Cerebellar cortex (tissue), 1 donor: Measurements from ENCODE around the gene PTGDS.
A peak's percentile ranks its signal among the peaks of the same experiment; 100 is the strongest.

Experiments
- DNase-seq: peaks from one replicate; pipeline ENCODE4 v3.0.0-alpha.2; 2015; ENCODE audit warnings: low spot score

Gene PTGDS

GRCh38 chr9:136974817-136975535 lies 2.3 kb upstream of the PTGDS start:
- peak; percentile 44 for DNase-seq

- peak; percentile 66 for DNase-seq
Measured at GRCh38 chr9:136975644-136976043, 1.7 kb upstream of the PTGDS start.

- no peak for DNase-seq
Measured at GRCh38 chr9:136977649-136978072, 357 bp downstream of the PTGDS start.

GRCh38 chr9:136978073-136978864 lies 965 bp downstream of the PTGDS start:
- peak; percentile 43 for DNase-seq

GRCh38 chr9:136978865-136979544 lies 1.7 kb downstream of the PTGDS start:
- DNase-seq, result no peak

- no peak for DNase-seq
Measured at GRCh38 chr9:136979769-136980587, 2.7 kb downstream of the PTGDS start.

GRCh38 chr9:136980669-136981478 lies 3.6 kb downstream of the PTGDS start:
- no peak for DNase-seq

- DNase-seq, result no peak
Measured at GRCh38 chr9:136981588-136982231, 4.4 kb downstream of the PTGDS start.

- DNase-seq, result no peak
Measured at GRCh38 chr9:136982232-136983051, 5.1 kb downstream of the PTGDS start, which contains the start of gene LCNL1. LCNL1 (plus strand) TSS chr9:136982993; CDS start chr9:136983587, 594 bp downstream.

- DNase-seq, result no peak
Measured at GRCh38 chr9:136983167-136983566, 5.9 kb downstream of the PTGDS start.

GRCh38 chr9:136983656-136984314 lies 6.5 kb downstream of the PTGDS start:
- no peak for DNase-seq

- no peak for DNase-seq
Measured at GRCh38 chr9:136984464-136985026, 7.2 kb downstream of the PTGDS start.

- no peak for DNase-seq
Measured at GRCh38 chr9:136985027-136985602, 7.8 kb downstream of the PTGDS start.

GRCh38 chr9:136985853-136986252 lies 8.5 kb downstream of the PTGDS start:
- DNase-seq, result no peak

- DNase-seq, result no peak
Measured at GRCh38 chr9:136988872-136989271, 11.6 kb downstream of the PTGDS start.

GRCh38 chr9:136990242-136990911 lies 13.1 kb downstream of the PTGDS start:
- DNase-seq, result no peak

GRCh38 chr9:136991993-136992818 lies 14.9 kb downstream of the PTGDS start, which contains the start of gene PAXX:
PAXX (plus strand) TSS chr9:136992422; CDS start chr9:136992444, 22 bp downstream.
- peak; percentile 89 for DNase-seq
